Subcutaneous adipose tissue (tissue), 4 donors: Measurements from ENCODE around the gene SDS. TPM values are rescaled to one million over a fixed set of nuclear protein-coding genes. Genes with fewer than 3 reads are reported as not detected.

Source experiments
- CTCF ChIP-seq: fragments of 450-650 bp; IDR thresholded peaks from one replicate; pipeline ENCODE4 v1.5.1; 2016; ENCODE audit warnings: low read depth, mild to moderate bottlenecking, control low read depth, antibody characterized with exemption, moderate library complexity
- total RNA-seq, 4 donors: library from RNA; depleted of rRNA; stranded (reverse); fragments of >200 nt; gene quantifications; one replicate each; pipeline ENCODE4 v1.1.0, GENCODE V29; 2016

SDS gene
- total RNA-seq, 4 donors from 2014 or later = 1.3 to 67.7 TPM; not detected in 2

- no peak for TF ChIP-seq CTCF
These were observed 14.7 kb upstream of the SDS start for GRCh38 chr12:113418213-113418879.

GRCh38 chr12:113416091-113416754, 12.5 kb upstream of the SDS start:
- no peak for TF ChIP-seq CTCF

- no peak for TF ChIP-seq CTCF
These were observed 10.9 kb upstream of the SDS start for GRCh38 chr12:113414519-113415038.

GRCh38 chr12:113413488-113413939, 9.8 kb upstream of the SDS start:
- no peak for TF ChIP-seq CTCF

- TF ChIP-seq CTCF = no peak
These were observed 5.9 kb upstream of the SDS start for GRCh38 chr12:113409462-113410124.

- no peak for TF ChIP-seq CTCF
These were observed 5.1 kb upstream of the SDS start for GRCh38 chr12:113408756-113409298.
